Fibroblast of villous mesenchyme (primary cell): ENCODE data around the gene FMNL2. TPM values are rescaled to one million over a fixed set of nuclear protein-coding genes. Genes with fewer than 3 reads are reported as not detected.
A peak's percentile ranks its signal among the peaks of the same experiment; 100 is the strongest.
"Not testable (repeated sequence)": the region's sequence is repeated elsewhere in the genome, so short reads cannot be mapped to it uniquely, and the experiment has no call there.

ENCODE experiments used
- DNase-seq: peaks from one replicate; pipeline ENCODE4 v3.0.0-alpha.2; 2010; ENCODE audit warnings: low read depth
- H3K4me3 ChIP-seq: 2 replicates; pipeline ENCODE4 v1.5.1; 2011; ENCODE audit warnings: low read depth, mild to moderate bottlenecking, low read length
- total RNA-seq: library from RNA; depleted of rRNA; stranded (reverse); fragments of >200 nt; gene quantifications from 2 replicates; pipeline ENCODE4 v1.2.3, GENCODE V29; 2012
- TF ChIP-seq, protein P1 (sequence below): IDR thresholded peaks from 2 replicates; pipeline ENCODE4 v1.5.1; 2012; ENCODE audit warnings: low read depth, mild to moderate bottlenecking, low read length; ENCODE audit not compliant: insufficient read depth

FMNL2 gene
- total RNA-seq, 1 donor = 17.3 TPM

DNA sequence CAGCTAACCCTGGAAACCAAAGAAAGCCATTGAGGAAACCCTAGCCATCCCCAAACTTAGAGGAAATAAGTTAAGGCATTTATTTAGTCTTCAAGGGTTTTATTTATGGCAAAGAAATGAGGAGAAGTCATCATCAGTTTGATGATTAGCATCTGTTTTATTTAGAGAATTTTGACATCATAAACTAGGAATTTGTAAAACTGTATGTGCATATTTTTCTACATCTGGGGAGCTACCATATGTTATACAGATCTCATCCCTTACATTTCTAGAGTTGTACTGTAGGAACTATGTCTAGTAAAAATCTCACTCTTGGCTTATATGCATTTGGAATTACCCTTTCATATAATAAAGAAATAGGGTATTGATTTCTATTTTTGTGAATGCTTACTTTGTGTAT, 48.7 kb downstream of the FMNL2 start:
- TF ChIP-seq, protein P1, sequence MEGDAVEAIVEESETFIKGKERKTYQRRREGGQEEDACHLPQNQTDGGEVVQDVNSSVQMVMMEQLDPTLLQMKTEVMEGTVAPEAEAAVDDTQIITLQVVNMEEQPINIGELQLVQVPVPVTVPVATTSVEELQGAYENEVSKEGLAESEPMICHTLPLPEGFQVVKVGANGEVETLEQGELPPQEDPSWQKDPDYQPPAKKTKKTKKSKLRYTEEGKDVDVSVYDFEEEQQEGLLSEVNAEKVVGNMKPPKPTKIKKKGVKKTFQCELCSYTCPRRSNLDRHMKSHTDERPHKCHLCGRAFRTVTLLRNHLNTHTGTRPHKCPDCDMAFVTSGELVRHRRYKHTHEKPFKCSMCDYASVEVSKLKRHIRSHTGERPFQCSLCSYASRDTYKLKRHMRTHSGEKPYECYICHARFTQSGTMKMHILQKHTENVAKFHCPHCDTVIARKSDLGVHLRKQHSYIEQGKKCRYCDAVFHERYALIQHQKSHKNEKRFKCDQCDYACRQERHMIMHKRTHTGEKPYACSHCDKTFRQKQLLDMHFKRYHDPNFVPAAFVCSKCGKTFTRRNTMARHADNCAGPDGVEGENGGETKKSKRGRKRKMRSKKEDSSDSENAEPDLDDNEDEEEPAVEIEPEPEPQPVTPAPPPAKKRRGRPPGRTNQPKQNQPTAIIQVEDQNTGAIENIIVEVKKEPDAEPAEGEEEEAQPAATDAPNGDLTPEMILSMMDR = no peak
- DNase-seq = peak; percentile 60
- no peak overlapping the region for H3K4me3 ChIP-seq

DNA sequence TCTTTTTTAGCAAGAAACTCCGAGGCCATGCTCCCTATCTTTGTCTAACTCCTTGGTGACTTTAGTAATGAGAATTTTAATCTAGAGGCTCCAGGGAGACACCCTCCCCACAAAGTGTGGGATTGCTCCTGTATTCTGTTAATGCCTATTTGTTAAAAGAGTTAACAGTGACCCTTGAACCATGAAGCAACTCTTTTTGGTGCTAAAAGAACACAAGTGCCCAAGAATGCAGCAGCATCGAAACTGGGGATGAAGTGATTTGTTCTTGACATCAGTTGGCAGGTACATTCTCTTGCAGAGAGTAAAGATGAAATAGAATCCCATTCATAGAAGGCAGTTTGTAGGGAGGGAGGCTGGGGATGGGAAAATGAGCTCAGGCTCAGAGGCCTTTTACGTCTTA, 50.0 kb downstream of the FMNL2 start:
- no peak overlapping the region for H3K4me3 ChIP-seq
- TF ChIP-seq, protein P1 = no peak
- no peak for DNase-seq

DNA sequence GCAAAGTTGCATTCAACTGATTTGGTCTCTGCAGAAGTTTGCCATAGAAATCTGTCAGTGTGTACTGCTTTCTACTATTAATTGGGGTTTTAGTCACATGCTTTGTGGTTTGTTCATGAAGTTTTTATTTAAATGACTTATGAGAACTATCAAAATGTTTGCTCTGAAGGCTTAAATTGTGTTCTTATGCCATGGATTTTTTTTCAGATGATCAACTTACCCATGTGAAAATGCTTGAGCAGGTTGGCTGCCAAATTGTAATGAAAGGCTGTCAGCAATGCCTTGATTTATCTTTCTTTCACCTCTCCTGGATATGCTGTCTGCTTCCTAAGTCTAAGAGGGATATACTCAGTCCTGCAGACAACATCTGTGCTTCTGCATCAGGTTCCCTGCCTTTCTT, 50.7 kb downstream of the FMNL2 start:
- no peak overlapping the region for H3K4me3 ChIP-seq
- TF ChIP-seq, protein P1 = no peak
- DNase-seq = peak; percentile 60

DNA sequence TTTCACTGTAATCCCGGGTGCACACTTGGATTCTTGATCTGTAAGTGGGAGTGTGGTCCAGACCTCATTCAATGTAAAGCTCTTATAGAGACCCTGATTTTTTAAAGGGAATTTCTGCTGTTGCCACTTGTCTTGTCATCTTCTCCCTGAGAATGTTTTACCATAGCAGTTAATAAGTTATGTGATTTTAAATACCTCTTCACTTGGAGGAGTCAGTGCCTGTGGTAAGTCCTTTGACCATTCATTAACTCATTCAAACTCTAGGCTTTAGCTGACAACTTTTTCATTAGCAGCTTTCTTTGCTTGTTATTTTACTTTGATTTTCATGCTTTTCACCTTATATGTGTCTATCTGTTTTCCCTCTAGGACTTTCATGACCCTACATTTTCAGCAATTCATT, 51.3 kb downstream of the FMNL2 start:
- TF ChIP-seq, protein P1 = no peak
- no peak overlapping the region for H3K4me3 ChIP-seq
- no peak for DNase-seq

DNA sequence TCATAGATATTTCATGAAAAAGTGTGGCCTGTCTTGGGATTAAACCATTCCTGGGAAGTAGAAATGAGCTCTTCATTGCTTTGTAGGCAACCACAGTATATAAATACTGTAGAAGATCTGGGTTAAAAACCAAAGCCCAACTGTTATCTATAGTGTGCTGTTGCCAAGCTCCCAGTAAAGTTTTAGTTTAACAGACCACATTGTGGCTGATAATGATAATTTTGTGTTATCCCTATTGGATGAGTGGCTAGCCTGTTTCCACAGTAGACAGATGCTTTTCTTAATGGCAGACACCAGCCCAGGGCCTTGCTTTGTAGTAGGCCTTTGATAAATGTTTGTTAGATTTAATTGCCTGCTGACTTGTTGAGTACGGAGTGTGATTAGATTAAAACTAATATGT, 52.1 kb downstream of the FMNL2 start:
- peak; percentile 91 for DNase-seq

DNA sequence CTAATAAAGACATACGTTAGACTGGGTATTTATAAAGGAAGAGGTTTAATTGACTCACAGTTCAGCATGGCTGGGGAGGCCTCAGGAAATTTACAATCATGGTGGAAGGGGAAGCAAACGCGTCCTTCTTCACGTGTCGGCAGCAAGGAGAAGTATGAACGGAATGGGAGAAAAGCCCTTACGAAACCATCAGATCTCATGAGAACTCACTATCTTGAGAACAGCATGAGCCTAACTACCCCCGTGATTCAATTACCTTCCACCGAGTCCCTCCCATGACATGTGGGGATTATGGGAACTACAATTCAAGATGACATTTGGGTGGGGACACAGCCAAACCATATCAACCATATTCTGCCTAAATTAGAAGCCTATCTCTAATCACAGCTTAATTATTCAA, 53.3 kb downstream of the FMNL2 start:
- H3K4me3 ChIP-seq, DNase-seq: not testable (repeated sequence)

More for the DNA sequence above, 52.1 kb downstream of the FMNL2 start:
- TF ChIP-seq, protein P1 = no peak
- no peak overlapping the region for H3K4me3 ChIP-seq

DNA sequence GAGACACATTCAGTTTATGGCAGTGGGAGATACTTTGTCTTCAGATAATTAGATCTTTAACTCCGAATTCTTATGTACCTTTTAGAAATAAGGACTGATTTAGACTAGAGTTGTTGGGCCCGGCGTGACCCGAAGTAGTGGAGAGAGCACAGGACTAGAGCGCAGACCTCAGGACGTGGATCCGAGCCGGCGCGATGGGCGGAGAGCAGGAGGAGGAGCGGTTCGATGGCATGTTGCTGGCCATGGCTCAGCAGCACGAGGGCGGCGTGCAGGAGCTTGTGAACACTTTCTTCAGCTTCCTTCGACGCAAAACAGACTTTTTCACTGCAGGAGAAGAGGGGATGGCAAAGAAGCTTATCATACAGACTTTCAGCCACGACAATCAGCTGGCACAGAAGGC, 54.5 kb downstream of the FMNL2 start:
- no peak overlapping the region for H3K4me3 ChIP-seq
- no peak for DNase-seq
- TF ChIP-seq, protein P1 = no peak
